H9 (cell line): ENCODE results near the gene FAF1. TPM values are rescaled to one million over a fixed set of nuclear protein-coding genes. Genes with fewer than 3 reads are reported as not detected.

Experiments
- DNase-seq: peaks from one replicate; pipeline ENCODE4 v3.0.0-alpha.2; 2017
- H2AFZ ChIP-seq: one replicate; pipeline ENCODE4 v1.6.1; 2013; ENCODE audit warnings: mild to moderate bottlenecking, low read length, control low read depth, moderate library complexity
- H2AK5ac ChIP-seq: 2 replicates; pipeline ENCODE4 v1.6.1; 2013; ENCODE audit warnings: low read length, control low read depth, mixed read lengths; ENCODE audit not compliant: insufficient read length
- H2BK120ac ChIP-seq: one replicate; pipeline ENCODE4 v1.6.1; 2013; ENCODE audit warnings: low read depth, mild to moderate bottlenecking, low read length, control low read depth, inconsistent platforms; ENCODE audit not compliant: poor library complexity, severe bottlenecking
- H2BK12ac ChIP-seq: 2 replicates; pipeline ENCODE4 v1.6.1; 2013; ENCODE audit warnings: low read length, control low read depth, mixed read lengths, low read depth; ENCODE audit not compliant: insufficient read length
- H2BK15ac ChIP-seq: 2 replicates; pipeline ENCODE4 v1.6.1; 2013; ENCODE audit warnings: low read depth, low read length, control low read depth
- H2BK20ac ChIP-seq: one replicate; pipeline ENCODE4 v1.6.1; 2013; ENCODE audit warnings: low read depth, mild to moderate bottlenecking, low read length, control low read depth, inconsistent platforms; ENCODE audit not compliant: poor library complexity, severe bottlenecking
- H2BK5ac ChIP-seq: 2 replicates; pipeline ENCODE4 v1.6.1; 2013; ENCODE audit warnings: low read length, control low read depth, mixed read lengths; ENCODE audit not compliant: insufficient read length
- H3K14ac ChIP-seq: 2 replicates; pipeline ENCODE4 v1.6.1; 2013; ENCODE audit warnings: low read length, control low read depth; ENCODE audit not compliant: insufficient read depth
- H3K18ac ChIP-seq: 2 replicates; pipeline ENCODE4 v1.6.1; 2013; ENCODE audit warnings: low read depth, mild to moderate bottlenecking, mixed read lengths, low read length, control low read depth; ENCODE audit not compliant: insufficient read length
- H3K23ac ChIP-seq: 2 replicates; pipeline ENCODE4 v1.6.1; 2013; ENCODE audit warnings: low read length, control low read depth, mixed read lengths, low read depth; ENCODE audit not compliant: insufficient read length
- H3K23me2 ChIP-seq: 2 replicates; pipeline ENCODE4 v1.6.1; 2013; ENCODE audit warnings: low read depth, mild to moderate bottlenecking, mixed read lengths, low read length, control low read depth; ENCODE audit not compliant: insufficient read length, poor library complexity, severe bottlenecking
- H3K27ac ChIP-seq: 2 replicates; pipeline ENCODE4 v1.5.1; 2013; ENCODE audit warnings: low read length, control low read depth, mixed read lengths, low read depth; ENCODE audit not compliant: insufficient read length
- H3K27me3 ChIP-seq: 2 replicates; pipeline ENCODE4 v1.6.1; 2013; ENCODE audit warnings: low read length, control low read depth, inconsistent platforms; ENCODE audit not compliant: insufficient read depth
- H3K4ac ChIP-seq: 2 replicates; pipeline ENCODE4 v1.6.1; 2013; ENCODE audit warnings: low read depth, mild to moderate bottlenecking, control low read depth, inconsistent platforms, low read length, moderate library complexity
- H3K4me1 ChIP-seq: 2 replicates; pipeline ENCODE4 v1.6.1; 2013; ENCODE audit warnings: low read length, control low read depth, inconsistent platforms; ENCODE audit not compliant: insufficient read depth
- H3K4me2 ChIP-seq: 2 replicates; pipeline ENCODE4 v1.6.1; 2013; ENCODE audit warnings: low read length, control low read depth, mixed read lengths; ENCODE audit not compliant: insufficient read length, insufficient read depth
- H3K56ac ChIP-seq: 2 replicates; pipeline ENCODE4 v1.6.1; 2013; ENCODE audit warnings: low read depth, mild to moderate bottlenecking, mixed read lengths, low read length, control low read depth; ENCODE audit not compliant: insufficient read length
- H3K79me1 ChIP-seq: 2 replicates; pipeline ENCODE4 v1.6.1; 2013; ENCODE audit warnings: low read depth, mild to moderate bottlenecking, moderate library complexity, low read length, control low read depth, inconsistent platforms; ENCODE audit not compliant: insufficient read depth, poor library complexity, severe bottlenecking
- H3K79me2 ChIP-seq: 2 replicates; pipeline ENCODE4 v1.6.1; 2013; ENCODE audit warnings: low read length, control low read depth, inconsistent platforms; ENCODE audit not compliant: insufficient read depth
- H3K9ac ChIP-seq: 2 replicates; pipeline ENCODE4 v1.6.1; 2013; ENCODE audit warnings: low read length, control low read depth, mixed read lengths; ENCODE audit not compliant: insufficient read length; ENCODE audit errors: extremely low read depth
- H3K9me3 ChIP-seq: one replicate; pipeline ENCODE4 v1.6.1; 2013; ENCODE audit warnings: low read depth, low read length, inconsistent platforms; ENCODE audit not compliant: control insufficient read depth
- H3T11ph ChIP-seq: one replicate; pipeline ENCODE4 v1.6.1; 2013; ENCODE audit warnings: mild to moderate bottlenecking, low read length, control low read depth, inconsistent platforms
- H4K20me1 ChIP-seq: one replicate; pipeline ENCODE4 v1.6.1; 2013; ENCODE audit not compliant: control insufficient read depth, insufficient read length, insufficient read depth
- H4K5ac ChIP-seq: 2 replicates; pipeline ENCODE4 v1.6.1; 2013; ENCODE audit warnings: low read depth, mild to moderate bottlenecking, mixed read lengths, low read length, control low read depth; ENCODE audit not compliant: insufficient read length
- H4K8ac ChIP-seq: replicated peaks from 2 replicates; pipeline ENCODE4 v1.6.1; 2013; ENCODE audit warnings: low read length, control low read depth, mixed read lengths, low read depth; ENCODE audit not compliant: insufficient read length
- H4K91ac ChIP-seq: 2 replicates; pipeline ENCODE4 v1.6.1; 2013; ENCODE audit warnings: low read depth, mild to moderate bottlenecking, moderate library complexity, mixed read lengths, low read length, control low read depth; ENCODE audit not compliant: insufficient read length
- H3K27ac Mint-ChIP-seq, 3 experiments: 2 replicates in 2 of 3; 3 replicates in 1 of 3; pipeline ENCODE4 v1.8.0; 2020 to 2021; ENCODE audit warnings: mixed read lengths in 3 of 3, mild to moderate bottlenecking in 1 of 3, moderate library complexity in 1 of 3
- H3K27me3 Mint-ChIP-seq: 2 replicates; pipeline ENCODE4 v1.8.0; 2021; ENCODE audit warnings: low read depth, mild to moderate bottlenecking, moderate library complexity, mixed read lengths
- H3K36me3 Mint-ChIP-seq, 3 experiments: 2 replicates in 2 of 3; 3 replicates in 1 of 3; pipeline ENCODE4 v1.8.0; 2020 to 2021; ENCODE audit warnings: low read depth in 3 of 3, mixed read lengths in 3 of 3; ENCODE audit not compliant: insufficient read depth in 1 of 3
- H3K4me1 Mint-ChIP-seq, 2 experiments: 2 replicates each; pipeline ENCODE4 v1.8.0; 2020; ENCODE audit warnings: mixed read lengths in 2 of 2
- H3K4me3 Mint-ChIP-seq, 2 experiments: 2 replicates in 1 of 2; 3 replicates in 1 of 2; pipeline ENCODE4 v1.8.0; 2020 to 2021; ENCODE audit warnings: mild to moderate bottlenecking in 2 of 2, mixed read lengths in 2 of 2, moderate library complexity in 1 of 2
- H3K9me3 Mint-ChIP-seq, 2 experiments: 2 replicates in 1 of 2; 3 replicates in 1 of 2; pipeline ENCODE4 v1.8.0; 2020; ENCODE audit warnings: mild to moderate bottlenecking in 2 of 2, mixed read lengths in 2 of 2, moderate library complexity in 1 of 2
- WGBS: extraction: QIAGEN DNeasy Blood & Tissue Kit; methylation state at CpG from one replicate; pipeline ENCODE4 v1.1.7; 2013; ENCODE audit warnings: missing lambda C conversion rate, low lambda C conversion rate, mixed read lengths; ENCODE audit not compliant: insufficient read length; ENCODE audit errors: extremely low coverage; 5-methylcytosine and 5-hydroxymethylcytosine counted together
- total RNA-seq: library from RNA; stranded (reverse); gene quantifications from 2 replicates; pipeline ENCODE4 v1.2.1, GENCODE V29; 2021
- TF ChIP-seq, protein P1 (sequence below): fragments of 200-600 bp; sonication (generic); conservative IDR thresholded peaks from 3 replicates; pipeline ENCODE4 v1.8.0; 2021; ENCODE audit warnings: antibody characterized with exemption, mild to moderate bottlenecking

FAF1 gene
- total RNA-seq, 1 experiment from 2014 or later: 60.8 TPM

- Histone ChIP-seq H3K27me3 (no peaks in the 10 kb centered on the region), H2BK120ac (no peak overlapping the region), H2AK5ac (no peak overlapping the region), H2AFZ (no peak overlapping the region), H3K79me2 (no peaks in the 10 kb centered on the region; the same call in 1 of the 2 replicates), H3K79me1 (no peaks in the 10 kb centered on the region), H2BK12ac (no peak overlapping the region), H2BK5ac (no peak overlapping the region), H3T11ph (no peak overlapping the region), H4K91ac (no peak overlapping the region), H2BK15ac (no peak overlapping the region), H3K27ac (no peak overlapping the region), H3K9ac (no peak overlapping the region), H3K4me2 (no peak overlapping the region), H3K18ac (no peak overlapping the region), H3K9me3 (no peaks in the 10 kb centered on the region), H4K8ac (no peak overlapping the region), H3K56ac (no peak overlapping the region), H3K23ac (no peak overlapping the region), H3K4me1 (no peaks in the 10 kb centered on the region), H2BK20ac (no peak overlapping the region), H3K14ac (no peak overlapping the region), H4K20me1 (no peaks in the 10 kb centered on the region), H3K23me2 (no peaks in the 10 kb centered on the region), H3K4ac (no peak overlapping the region), H4K5ac (no peak overlapping the region)
- Mint-ChIP-seq H3K9me3 (peaks cover 9% of the 10 kb centered on the region in 2 experiments; a peak in 4 of 5 replicates), H3K4me3 (no peak overlapping the region), H3K27me3 (peaks cover 2% of the 10 kb centered on the region; the same call in 1 of the 2 replicates), H3K27ac (no peak overlapping the region), H3K4me1 (no peaks in the 10 kb centered on the region), H3K36me3 (no peaks in the 10 kb centered on the region)
- no peak for DNase-seq
- no CpG with 5 or more reads among the region's 1 CpG for WGBS
- TF ChIP-seq, protein P1, sequence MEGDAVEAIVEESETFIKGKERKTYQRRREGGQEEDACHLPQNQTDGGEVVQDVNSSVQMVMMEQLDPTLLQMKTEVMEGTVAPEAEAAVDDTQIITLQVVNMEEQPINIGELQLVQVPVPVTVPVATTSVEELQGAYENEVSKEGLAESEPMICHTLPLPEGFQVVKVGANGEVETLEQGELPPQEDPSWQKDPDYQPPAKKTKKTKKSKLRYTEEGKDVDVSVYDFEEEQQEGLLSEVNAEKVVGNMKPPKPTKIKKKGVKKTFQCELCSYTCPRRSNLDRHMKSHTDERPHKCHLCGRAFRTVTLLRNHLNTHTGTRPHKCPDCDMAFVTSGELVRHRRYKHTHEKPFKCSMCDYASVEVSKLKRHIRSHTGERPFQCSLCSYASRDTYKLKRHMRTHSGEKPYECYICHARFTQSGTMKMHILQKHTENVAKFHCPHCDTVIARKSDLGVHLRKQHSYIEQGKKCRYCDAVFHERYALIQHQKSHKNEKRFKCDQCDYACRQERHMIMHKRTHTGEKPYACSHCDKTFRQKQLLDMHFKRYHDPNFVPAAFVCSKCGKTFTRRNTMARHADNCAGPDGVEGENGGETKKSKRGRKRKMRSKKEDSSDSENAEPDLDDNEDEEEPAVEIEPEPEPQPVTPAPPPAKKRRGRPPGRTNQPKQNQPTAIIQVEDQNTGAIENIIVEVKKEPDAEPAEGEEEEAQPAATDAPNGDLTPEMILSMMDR: no peak
These were observed 58.2 kb downstream of the FAF1 start for GRCh38 chr1:50901872-50902271.
